ENCODE results near the gene CBX7. TPM values are rescaled to one million over a fixed set of nuclear protein-coding genes. Genes with fewer than 3 reads are reported as not detected.
A peak's percentile ranks its signal among the peaks of the same experiment; 100 is the strongest.

The CBX7 gene
- total RNA-seq, 1 donor from 2014 or later = 51.1 TPM

DNA sequence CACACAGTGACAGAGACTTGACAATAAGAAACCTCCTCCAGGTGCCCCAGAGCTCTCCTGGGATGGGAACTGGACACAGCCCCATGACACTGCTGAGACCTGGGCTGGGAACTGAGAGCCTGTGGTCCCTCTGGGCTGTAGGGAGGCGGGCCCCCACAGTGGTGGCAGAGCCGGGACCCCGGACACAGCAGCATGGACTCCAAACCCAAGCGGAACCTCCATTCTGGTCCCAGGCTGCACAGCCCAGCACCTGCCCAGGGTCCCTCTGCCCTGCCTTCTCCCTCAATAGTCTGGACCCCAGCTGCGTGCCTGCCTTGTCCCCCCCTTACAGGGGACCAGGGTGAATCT, 63.8 kb downstream of the CBX7 start:
- TF ChIP-seq, protein P1, sequence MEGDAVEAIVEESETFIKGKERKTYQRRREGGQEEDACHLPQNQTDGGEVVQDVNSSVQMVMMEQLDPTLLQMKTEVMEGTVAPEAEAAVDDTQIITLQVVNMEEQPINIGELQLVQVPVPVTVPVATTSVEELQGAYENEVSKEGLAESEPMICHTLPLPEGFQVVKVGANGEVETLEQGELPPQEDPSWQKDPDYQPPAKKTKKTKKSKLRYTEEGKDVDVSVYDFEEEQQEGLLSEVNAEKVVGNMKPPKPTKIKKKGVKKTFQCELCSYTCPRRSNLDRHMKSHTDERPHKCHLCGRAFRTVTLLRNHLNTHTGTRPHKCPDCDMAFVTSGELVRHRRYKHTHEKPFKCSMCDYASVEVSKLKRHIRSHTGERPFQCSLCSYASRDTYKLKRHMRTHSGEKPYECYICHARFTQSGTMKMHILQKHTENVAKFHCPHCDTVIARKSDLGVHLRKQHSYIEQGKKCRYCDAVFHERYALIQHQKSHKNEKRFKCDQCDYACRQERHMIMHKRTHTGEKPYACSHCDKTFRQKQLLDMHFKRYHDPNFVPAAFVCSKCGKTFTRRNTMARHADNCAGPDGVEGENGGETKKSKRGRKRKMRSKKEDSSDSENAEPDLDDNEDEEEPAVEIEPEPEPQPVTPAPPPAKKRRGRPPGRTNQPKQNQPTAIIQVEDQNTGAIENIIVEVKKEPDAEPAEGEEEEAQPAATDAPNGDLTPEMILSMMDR (IDR thresholded peaks at IDR 0.05) = no peak
- intact Hi-C loops (cut with DNase I) = no loop called here
- Histone ChIP-seq H3K4me3 (no peak overlapping the region), H3K27ac (no peak overlapping the region), H3K4me1 (peaks cover 9% of the 10 kb centered on the region), H3K36me3 (no peaks in the 10 kb centered on the region), H3K27me3 (ENCODE audit: low read depth) (peaks cover 9% of the 10 kb centered on the region), H3K9me3 (no peaks in the 10 kb centered on the region)
- DNase-seq (no peak), ATAC-seq (no peak)

DNA sequence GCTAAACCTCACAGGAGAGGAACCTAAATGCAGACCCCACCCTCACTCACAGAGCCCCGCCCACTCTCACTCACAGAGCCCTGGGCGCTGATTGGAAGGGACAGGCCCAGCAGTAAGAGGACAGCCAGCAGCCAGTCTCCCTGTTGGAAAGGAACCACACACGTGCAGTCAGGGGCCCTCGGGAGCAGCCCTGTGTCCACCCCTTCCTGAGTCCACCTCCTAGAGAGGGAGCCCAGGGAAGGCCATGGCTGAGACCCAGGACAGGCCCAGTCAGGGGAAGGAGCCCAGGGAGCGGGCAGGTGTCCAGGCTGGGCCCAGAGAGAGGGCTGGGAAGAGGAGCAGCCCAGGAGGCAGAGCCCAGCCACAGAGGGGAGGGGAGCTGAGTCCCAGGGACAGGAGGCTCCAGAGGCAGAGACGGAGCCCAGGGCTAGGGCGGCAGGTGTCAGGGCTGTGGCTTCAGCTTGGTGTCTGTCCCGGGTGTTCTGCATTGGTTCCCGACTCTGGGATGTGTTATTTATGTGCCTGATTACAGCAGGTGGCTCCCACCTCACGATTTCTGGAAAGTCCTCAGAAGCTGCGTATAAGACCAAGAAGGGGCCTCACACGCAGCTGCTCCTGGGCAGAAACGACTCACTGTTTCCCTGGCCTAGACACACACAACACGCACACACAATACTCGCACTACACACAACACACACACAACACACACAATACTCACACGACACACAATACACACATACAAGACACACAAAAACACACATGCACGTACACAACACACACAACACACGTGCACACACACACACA, 64.4 kb downstream of the CBX7 start:
- H3K4me3 ChIP-seq = no peak overlapping the region
- TF ChIP-seq, protein P1 (IDR thresholded peaks at IDR 0.05) = no peak
- intact Hi-C loops (cut with DNase I) = no loop called here
- H3K36me3 ChIP-seq = no peaks in the 10 kb centered on the region
- H3K9me3 ChIP-seq = no peaks in the 10 kb centered on the region
- peaks cover 9% of the 10 kb centered on the region for H3K4me1 ChIP-seq
- no peak for DNase-seq
- peaks cover 9% of the 10 kb centered on the region for H3K27me3 ChIP-seq (ENCODE audit: low read depth)
- H3K27ac ChIP-seq = no peak overlapping the region
- peak in 1 of 2 donors; percentile 31 for ATAC-seq

DNA sequence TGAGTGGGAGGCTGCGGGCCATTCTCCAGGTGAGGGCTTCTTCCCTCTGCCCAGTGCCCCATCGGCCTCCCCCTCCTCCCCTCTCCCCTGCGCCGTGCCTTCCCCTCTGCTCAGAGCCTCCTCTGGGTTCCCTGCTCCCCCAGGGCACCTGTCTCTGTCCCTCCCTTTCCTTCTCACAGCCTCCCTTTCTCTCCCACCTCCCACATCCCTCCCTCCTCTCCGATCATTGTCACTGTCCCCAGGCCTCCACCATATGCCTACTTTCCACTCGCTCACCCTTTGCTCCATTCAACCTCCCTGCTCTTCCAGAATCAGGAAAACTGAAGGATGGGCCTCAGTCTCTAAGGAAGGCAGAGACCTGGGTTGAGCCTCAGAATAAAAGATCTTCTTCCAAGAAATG, 65.4 kb downstream of the CBX7 start:
- no peaks in the 10 kb centered on the region for H3K36me3 ChIP-seq
- peaks cover 9% of the 10 kb centered on the region for H3K27me3 ChIP-seq (ENCODE audit: low read depth)
- no peak overlapping the region for H3K27ac ChIP-seq
- TF ChIP-seq, protein P1 (IDR thresholded peaks at IDR 0.05) = no peak
- no peak overlapping the region for H3K4me3 ChIP-seq
- H3K4me1 ChIP-seq = no peaks in the 10 kb centered on the region
- no peak for ATAC-seq
- intact Hi-C loops (cut with DNase I) = no loop called here
- H3K9me3 ChIP-seq = no peaks in the 10 kb centered on the region
- DNase-seq = no peak

DNA sequence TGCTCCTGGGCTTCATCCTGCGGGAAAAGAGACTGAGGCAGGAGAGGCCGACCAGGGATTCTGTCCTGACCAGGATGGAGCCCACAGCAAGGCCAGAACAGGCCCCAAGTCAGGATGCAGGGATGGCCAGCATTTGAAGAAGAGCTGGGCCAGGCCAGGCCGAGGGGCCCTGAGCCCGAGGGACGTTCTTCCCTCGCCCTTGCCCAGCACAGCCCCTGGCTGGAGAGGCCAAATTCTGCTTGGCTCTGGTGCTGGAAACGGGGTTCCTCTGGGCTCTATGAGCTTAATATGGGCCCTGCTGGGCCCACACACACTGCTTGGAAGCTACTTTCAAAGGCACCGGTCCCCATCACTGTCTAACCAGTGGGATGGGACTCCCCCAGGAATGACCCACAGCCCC, 67.8 kb downstream of the CBX7 start:
- Histone ChIP-seq H3K4me1 (no peaks in the 10 kb centered on the region), H3K27ac (no peak overlapping the region), H3K4me3 (no peak overlapping the region), H3K36me3 (peaks cover 19% of the 10 kb centered on the region), H3K9me3 (no peaks in the 10 kb centered on the region), H3K27me3 (ENCODE audit: low read depth) (no peaks in the 10 kb centered on the region)
- DNase-seq (no peak), ATAC-seq (no peak)
- TF ChIP-seq, protein P1 (IDR thresholded peaks at IDR 0.05) = no peak
- intact Hi-C loops (cut with DNase I) = no loop called here

DNA sequence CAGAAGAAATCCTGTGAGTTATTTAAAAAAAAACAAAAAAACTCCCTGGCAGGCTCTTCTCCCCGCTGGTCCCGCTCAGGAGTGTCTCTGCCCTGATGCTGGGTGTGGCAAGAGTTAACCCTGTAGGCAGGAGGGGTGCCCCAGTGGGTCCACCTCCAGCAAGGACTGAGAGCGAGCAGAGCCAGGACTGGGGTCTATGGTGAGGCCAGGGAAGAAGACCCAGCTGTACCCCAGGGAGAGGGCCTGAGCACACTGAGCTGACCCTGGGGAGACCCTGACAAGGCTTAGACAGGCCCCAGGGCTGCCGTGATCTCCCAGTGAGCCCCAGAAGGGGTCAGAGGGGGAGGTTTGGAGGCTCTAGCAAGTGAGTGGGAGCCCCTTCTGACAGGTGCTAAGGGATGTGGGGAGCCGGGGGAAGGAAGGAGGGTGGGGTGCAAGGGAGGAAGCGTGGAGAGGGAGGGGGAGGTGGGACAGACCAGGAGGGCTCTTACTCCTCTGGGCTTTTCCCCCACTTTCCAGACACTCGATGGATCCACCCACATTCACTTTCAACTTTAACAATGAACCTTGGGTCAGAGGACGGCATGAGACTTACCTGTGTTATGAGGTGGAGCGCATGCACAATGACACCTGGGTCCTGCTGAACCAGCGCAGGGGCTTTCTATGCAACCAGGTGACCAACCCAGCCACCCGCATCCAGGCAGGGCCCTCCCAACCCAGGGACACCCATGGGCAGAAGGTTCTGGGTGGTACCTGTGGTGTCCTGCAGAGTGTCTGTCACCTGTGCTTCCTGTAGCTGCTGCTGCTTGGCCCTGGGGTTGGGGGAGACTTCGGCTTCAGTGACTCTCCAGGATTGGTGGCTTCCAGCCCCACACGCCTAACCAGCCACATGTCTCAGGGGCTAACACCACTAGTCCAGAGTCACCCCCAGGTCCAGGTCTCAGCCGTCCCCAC, 69.0 kb downstream of the CBX7 start:
- no peak overlapping the region for H3K4me3 ChIP-seq

More for the DNA sequence above, 69.0 kb downstream of the CBX7 start:
- TF ChIP-seq, protein P1 (IDR thresholded peaks at IDR 0.05) = no peak
- no peaks in the 10 kb centered on the region for H3K9me3 ChIP-seq
- intact Hi-C loops (cut with DNase I) = no loop called here
- H3K4me1 ChIP-seq = no peaks in the 10 kb centered on the region
- no peak for ATAC-seq
- H3K27me3 ChIP-seq (ENCODE audit: low read depth) = no peaks in the 10 kb centered on the region
- no peak overlapping the region for H3K27ac ChIP-seq
- H3K36me3 ChIP-seq = peaks cover 19% of the 10 kb centered on the region
- DNase-seq = peak; percentile 26
